ENCODE data around the gene ATP2B2. TPM values are rescaled to one million over a fixed set of nuclear protein-coding genes. Genes with fewer than 3 reads are reported as not detected.

ATP2B2 gene
- total and polyA plus RNA-seq, 2 donors (not counting 1 experiment from before 2014, with no cell fraction given): not detected

- Mint-ChIP-seq H3K9me3 (ENCODE audit: insufficient read depth) (peaks cover 3% of the 10 kb centered on the region), H3K27ac (peak overlapping the region; percentile 95), H3K4me1 (peaks cover 92% of the 10 kb centered on the region), H3K4me3 (peak overlapping the region; percentile 17), H3K27me3 (no peaks in the 10 kb centered on the region)
- DNase-seq (peak; percentile 83), ATAC-seq (ENCODE audit: low read depth) (peak; percentile 91)
- TF ChIP-seq, protein P1, sequence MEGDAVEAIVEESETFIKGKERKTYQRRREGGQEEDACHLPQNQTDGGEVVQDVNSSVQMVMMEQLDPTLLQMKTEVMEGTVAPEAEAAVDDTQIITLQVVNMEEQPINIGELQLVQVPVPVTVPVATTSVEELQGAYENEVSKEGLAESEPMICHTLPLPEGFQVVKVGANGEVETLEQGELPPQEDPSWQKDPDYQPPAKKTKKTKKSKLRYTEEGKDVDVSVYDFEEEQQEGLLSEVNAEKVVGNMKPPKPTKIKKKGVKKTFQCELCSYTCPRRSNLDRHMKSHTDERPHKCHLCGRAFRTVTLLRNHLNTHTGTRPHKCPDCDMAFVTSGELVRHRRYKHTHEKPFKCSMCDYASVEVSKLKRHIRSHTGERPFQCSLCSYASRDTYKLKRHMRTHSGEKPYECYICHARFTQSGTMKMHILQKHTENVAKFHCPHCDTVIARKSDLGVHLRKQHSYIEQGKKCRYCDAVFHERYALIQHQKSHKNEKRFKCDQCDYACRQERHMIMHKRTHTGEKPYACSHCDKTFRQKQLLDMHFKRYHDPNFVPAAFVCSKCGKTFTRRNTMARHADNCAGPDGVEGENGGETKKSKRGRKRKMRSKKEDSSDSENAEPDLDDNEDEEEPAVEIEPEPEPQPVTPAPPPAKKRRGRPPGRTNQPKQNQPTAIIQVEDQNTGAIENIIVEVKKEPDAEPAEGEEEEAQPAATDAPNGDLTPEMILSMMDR (IDR thresholded peaks at IDR 0.05): no peak
- TF ChIP-seq EZH2 (IDR thresholded peaks at IDR 0.05; ENCODE audit: borderline replicate concordance, insufficient read depth, low read depth, low read length, poor library complexity, severe bottlenecking): no peak
- Histone ChIP-seq H3K4me2 (replicated peaks; ENCODE audit: low read depth, low read length, poor library complexity, severe bottlenecking) (peak overlapping the region; percentile 69), H3K4me1 (ENCODE audit: control insufficient read depth in 2 of 2, insufficient read depth in 2 of 2, low read length in 2 of 2) (peaks cover 54 to 92% of the 10 kb centered on the region in 2 donors), H4K20me1 (ENCODE audit: control insufficient read depth, insufficient read depth, low read length, poor library complexity, severe bottlenecking) (no peaks in the 10 kb centered on the region), H3K9ac (ENCODE audit: low read length) (peak overlapping the region; percentile 38), H3K36me3 (replicated peaks in 1 of 2; ENCODE audit: control extremely low read depth in 1 of 2, control insufficient read depth in 1 of 2, extremely low read depth in 1 of 2, insufficient read depth in 2 of 2, low read length in 1 of 2) (no peaks in the 10 kb centered on the region), H3K27me3 (replicated peaks in 1 of 4; ENCODE audit: control extremely low read depth in 1 of 4, control insufficient read depth in 3 of 4, insufficient read depth in 4 of 4, low read length in 3 of 4) (no peaks in the 10 kb centered on the region), H3K9me3 (ENCODE audit: control extremely low read depth in 1 of 3, control insufficient read depth in 2 of 3, insufficient read depth in 1 of 3, low read length in 2 of 3) (peaks cover 0 to 67% (median 37%) of the 10 kb centered on the region in 3 donors), H3K4me3 (ENCODE audit: control extremely low read depth in 1 of 5, extremely low read depth in 1 of 5, insufficient read depth in 1 of 5, low read depth in 2 of 5, low read length in 4 of 5) (peak overlapping the region in 2 of 5 experiments; percentile 29 to 31), H3K79me2 (ENCODE audit: control insufficient read depth, insufficient read depth, low read length) (no peaks in the 10 kb centered on the region), H2AFZ (ENCODE audit: insufficient read depth, low read depth, low read length, poor library complexity, severe bottlenecking) (peak overlapping the region; percentile 29), H3K27ac (ENCODE audit: low read length in 2 of 2) (peak overlapping the region; percentile 81 to 89)
- CTCF ChIA-PET: interaction anchor here (0.7 to 2.1 kb wide), 5 partner anchors 16 to 349 kb away, joined by 3 to 7 read pairs (median 4); no protein-coding TSS in a partner anchor
- WGBS (ENCODE audit: insufficient coverage): 0% methylated on average over 1 of the region's 2 CpGs
- POLR2A ChIA-PET: interaction anchor here (1.0 to 1.2 kb wide), 3 partner anchors 10 to 46 kb away, joined by 3 to 4 read pairs (median 3); no protein-coding TSS in a partner anchor
- intact Hi-C loops (cut with micrococcal nuclease): loop anchor here (2.0 to 5.0 kb wide), 2 partner anchors 33 to 69 kb away; partner anchors contain the start of gene SEC13
Observed at GRCh38 chr3:10389995-10390394, 115.4 kb downstream of the ATP2B2 start.

- intact Hi-C loops (cut with micrococcal nuclease): no loop called here
- H3K4me1 Mint-ChIP-seq: peaks cover 86% of the 10 kb centered on the region
Observed at GRCh38 chr3:10389339-10389738, 116.0 kb downstream of the ATP2B2 start.

More at GRCh38 chr3:10389339-10389738, 116.0 kb downstream of the ATP2B2 start:
- Mint-ChIP-seq H3K27ac (peak overlapping the region; percentile 95), H3K4me3 (peak overlapping the region; percentile 73), H3K27me3 (no peaks in the 10 kb centered on the region), H3K9me3 (ENCODE audit: insufficient read depth) (peaks cover 3% of the 10 kb centered on the region)
- Histone ChIP-seq H3K79me2 (ENCODE audit: control insufficient read depth, insufficient read depth, low read length) (no peaks in the 10 kb centered on the region), H3K27ac (ENCODE audit: low read length in 2 of 2) (peak overlapping the region; percentile 54 to 89), H3K4me3 (ENCODE audit: control extremely low read depth in 1 of 5, extremely low read depth in 1 of 5, insufficient read depth in 1 of 5, low read depth in 2 of 5, low read length in 4 of 5) (peak overlapping the region in 1 of 5 experiments; percentile 31), H3K27me3 (replicated peaks in 1 of 4; ENCODE audit: control extremely low read depth in 1 of 4, control insufficient read depth in 3 of 4, insufficient read depth in 4 of 4, low read length in 3 of 4) (no peaks in the 10 kb centered on the region), H3K9me3 (ENCODE audit: control extremely low read depth in 1 of 3, control insufficient read depth in 2 of 3, insufficient read depth in 1 of 3, low read length in 2 of 3) (peaks cover 0 to 70% (median 37%) of the 10 kb centered on the region in 3 donors), H4K20me1 (ENCODE audit: control insufficient read depth, insufficient read depth, low read length, poor library complexity, severe bottlenecking) (no peaks in the 10 kb centered on the region), H3K4me1 (ENCODE audit: control insufficient read depth in 2 of 2, insufficient read depth in 2 of 2, low read length in 2 of 2) (peaks cover 50 to 85% of the 10 kb centered on the region in 2 donors), H3K36me3 (replicated peaks in 1 of 2; ENCODE audit: control extremely low read depth in 1 of 2, control insufficient read depth in 1 of 2, extremely low read depth in 1 of 2, insufficient read depth in 2 of 2, low read length in 1 of 2) (no peaks in the 10 kb centered on the region), H2AFZ (ENCODE audit: insufficient read depth, low read depth, low read length, poor library complexity, severe bottlenecking) (no peak overlapping the region), H3K9ac (ENCODE audit: low read length) (peak overlapping the region; percentile 21), H3K4me2 (replicated peaks; ENCODE audit: low read depth, low read length, poor library complexity, severe bottlenecking) (peak overlapping the region; percentile 24)
- peak; percentile 28 for ATAC-seq (ENCODE audit: low read depth)
- ChIA-PET POLR2A (interaction anchor here (0.6 to 1.7 kb wide), 3 partner anchors 11 to 403 kb away, joined by 3 to 7 read pairs (median 5); partner anchors contain the start of gene EMC3), CTCF (interaction anchor here (0.7 to 2.1 kb wide), 5 partner anchors 17 to 350 kb away, joined by 3 to 7 read pairs (median 4); no protein-coding TSS in a partner anchor)
- no peak for TF ChIP-seq EZH2 (IDR thresholded peaks at IDR 0.05; ENCODE audit: borderline replicate concordance, insufficient read depth, low read depth, low read length, poor library complexity, severe bottlenecking)
- TF ChIP-seq, protein P1 (IDR thresholded peaks at IDR 0.05): no peak
- no CpG with 5 or more reads among the region's 1 CpG for WGBS (ENCODE audit: insufficient coverage)
- peak; percentile 38 for DNase-seq

Data from B cell (primary cell).